Stomach (tissue), 9 donors: Measurements from ENCODE around the gene TBXAS1. TPM values are rescaled to one million over a fixed set of nuclear protein-coding genes. Genes with fewer than 3 reads are reported as not detected.

Experiments used
- DNase-seq, 2 donors: peaks; one replicate each; pipeline versions ENCODE4 v3.0.0 to v3.0.0-alpha.2; 2013 to 2019
- H3K27ac ChIP-seq, 5 donors: fragments of 200-600 bp in 4 of 5; sonication (generic) in 4 of 5; one replicate each; pipeline ENCODE4 v1.5.1; 2013 to 2019; ENCODE audit warnings: mild to moderate bottlenecking in 1 of 5, moderate library complexity in 1 of 5
- H3K27me3 ChIP-seq, 3 donors: fragments of 200-600 bp; sonication (generic); one replicate each; pipeline ENCODE4 v1.5.1; 2017 to 2019; ENCODE audit warnings: mixed run types in 1 of 3
- H3K36me3 ChIP-seq, 4 donors: fragments of 200-600 bp; sonication (generic); 1 replicate in 3 of 4; 2 replicates in 1 of 4; pipeline ENCODE4 v1.5.1; 2016 to 2019
- H3K4me1 ChIP-seq, 4 donors: fragments of 200-600 bp; sonication (generic); one replicate each; pipeline ENCODE4 v1.5.1; 2016 to 2019
- H3K4me3 ChIP-seq, 4 donors: fragments of 200-600 bp; sonication (generic) in 3 of 4; one replicate each; pipeline ENCODE4 v1.5.1; 2016 to 2019; ENCODE audit warnings: mild to moderate bottlenecking in 1 of 4
- H3K9me3 ChIP-seq, 4 donors: fragments of 200-600 bp; sonication (generic); one replicate each; pipeline ENCODE4 v1.5.1; 2016 to 2019
- EP300 ChIP-seq: sonication (generic); formaldehyde crosslinking; IDR thresholded peaks from one replicate; pipeline ENCODE4 v1.6.1; 2017; ENCODE audit warnings: antibody characterized with exemption
- POLR2A ChIP-seq, 4 donors: fragments of 450-650 bp; IDR thresholded peaks; one replicate each; pipeline ENCODE4 v1.6.1; 2016; ENCODE audit warnings: antibody characterized with exemption in 4 of 4, control low read depth in 2 of 4, mild to moderate bottlenecking in 1 of 4, moderate library complexity in 1 of 4
- POLR2AphosphoS5 ChIP-seq, 3 donors: sonication (generic); formaldehyde crosslinking; IDR thresholded peaks; one replicate each; pipeline ENCODE4 v1.6.1; 2016; ENCODE audit warnings: antibody characterized with exemption in 3 of 3
- WGBS, 5 donors: extraction: QIAGEN DNeasy Blood & Tissue Kit in 3 of 5; methylation state at CpG; one replicate each; pipeline versions ENCODE4 v1.1.5 to v1.1.7; 2013 to 2018; 5-methylcytosine and 5-hydroxymethylcytosine counted together
- intact Hi-C: fragments of 100-400 bp; cut with DNase I; formaldehyde crosslinking; loops from one replicate; pipeline ENCODE4 v1.15.1; 2023; ENCODE audit warnings: low total_unique reads
- polyA plus RNA-seq, 3 donors: library from polyadenylated mRNA; stranded (reverse); fragments of 200-250 nt; gene quantifications; one replicate each; pipeline ENCODE4 v1.2.3, GENCODE V29; 2013
- total RNA-seq, 5 donors: library from RNA; depleted of rRNA; stranded (reverse); fragments of >200 nt; gene quantifications; one replicate each; pipeline versions ENCODE4 v1.1.0 to v1.2.3, GENCODE V29; 2014 to 2016
- TF ChIP-seq, protein P1 (sequence below), 7 experiments: fragments of 450-650 bp in 4 of 7; fragments of 200-600 bp in 3 of 7; sonication (generic) in 3 of 7; IDR thresholded peaks; one replicate each; pipeline ENCODE4 v1.5.1; 2016 to 2019; ENCODE audit warnings: antibody characterized with exemption in 7 of 7, control low read depth in 2 of 7, mild to moderate bottlenecking in 1 of 7
- donor health status: healthy with polysubstance abuse.
- donor health status: Bipolar disorder and iron deficiency.
- donor health status: healthy.

Gene TBXAS1
- total and polyA plus RNA-seq, 8 donors = 1.4 to 92.8 (median 15.1) TPM

DNA sequence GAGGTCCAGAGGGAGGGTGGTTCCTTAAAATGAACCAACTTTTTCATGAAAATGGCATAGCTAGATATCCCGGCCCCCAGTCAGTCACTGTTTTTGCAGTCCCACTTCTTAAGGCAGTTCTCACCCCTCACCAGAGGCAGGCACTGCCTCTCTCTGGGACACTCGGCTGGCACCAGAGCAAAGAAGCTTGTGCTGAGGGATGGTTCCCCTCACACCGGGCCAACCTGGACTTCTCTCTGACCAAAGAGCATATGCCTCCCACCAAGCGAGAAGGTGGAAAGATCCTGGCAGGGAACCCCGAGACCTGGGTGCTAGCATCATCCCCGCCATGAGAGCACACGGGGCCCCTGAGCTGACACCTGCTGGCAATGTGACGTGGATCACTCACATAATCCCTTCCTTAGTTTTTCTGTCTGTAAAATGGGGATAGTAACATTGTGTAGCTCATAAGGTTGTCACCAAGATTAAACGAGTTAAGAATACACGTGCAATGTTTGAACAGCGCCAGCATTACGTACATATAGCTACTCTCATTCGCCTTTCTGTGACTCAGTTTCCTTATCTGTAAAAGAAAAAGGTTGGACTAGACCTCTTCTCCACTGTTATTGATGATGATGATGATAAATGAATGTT, 145.2 kb downstream of the TBXAS1 start:
- Histone ChIP-seq H3K36me3 (peaks cover 0 to 11% (median 0%) of the 10 kb centered on the region in 4 donors), H3K4me1 (no peaks in the 10 kb centered on the region), H3K27ac (no peak overlapping the region), H3K27me3 (no peaks in the 10 kb centered on the region), H3K4me3 (no peak overlapping the region), H3K9me3 (no peaks in the 10 kb centered on the region)
- DNase-seq = no peak
- TF ChIP-seq POLR2AphosphoS5 (IDR thresholded peaks at IDR 0.05) (no peak), POLR2A (IDR thresholded peaks at IDR 0.05) (no peak), EP300 (no peak)
- TF ChIP-seq, protein P1, sequence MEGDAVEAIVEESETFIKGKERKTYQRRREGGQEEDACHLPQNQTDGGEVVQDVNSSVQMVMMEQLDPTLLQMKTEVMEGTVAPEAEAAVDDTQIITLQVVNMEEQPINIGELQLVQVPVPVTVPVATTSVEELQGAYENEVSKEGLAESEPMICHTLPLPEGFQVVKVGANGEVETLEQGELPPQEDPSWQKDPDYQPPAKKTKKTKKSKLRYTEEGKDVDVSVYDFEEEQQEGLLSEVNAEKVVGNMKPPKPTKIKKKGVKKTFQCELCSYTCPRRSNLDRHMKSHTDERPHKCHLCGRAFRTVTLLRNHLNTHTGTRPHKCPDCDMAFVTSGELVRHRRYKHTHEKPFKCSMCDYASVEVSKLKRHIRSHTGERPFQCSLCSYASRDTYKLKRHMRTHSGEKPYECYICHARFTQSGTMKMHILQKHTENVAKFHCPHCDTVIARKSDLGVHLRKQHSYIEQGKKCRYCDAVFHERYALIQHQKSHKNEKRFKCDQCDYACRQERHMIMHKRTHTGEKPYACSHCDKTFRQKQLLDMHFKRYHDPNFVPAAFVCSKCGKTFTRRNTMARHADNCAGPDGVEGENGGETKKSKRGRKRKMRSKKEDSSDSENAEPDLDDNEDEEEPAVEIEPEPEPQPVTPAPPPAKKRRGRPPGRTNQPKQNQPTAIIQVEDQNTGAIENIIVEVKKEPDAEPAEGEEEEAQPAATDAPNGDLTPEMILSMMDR (IDR thresholded peaks at IDR 0.05) = no peak
- intact Hi-C loops = no loop called here
- 89 to 93% (median 92%) methylated on average over 12 to 13 of the region's 13 CpGs for WGBS, 5 donors

DNA sequence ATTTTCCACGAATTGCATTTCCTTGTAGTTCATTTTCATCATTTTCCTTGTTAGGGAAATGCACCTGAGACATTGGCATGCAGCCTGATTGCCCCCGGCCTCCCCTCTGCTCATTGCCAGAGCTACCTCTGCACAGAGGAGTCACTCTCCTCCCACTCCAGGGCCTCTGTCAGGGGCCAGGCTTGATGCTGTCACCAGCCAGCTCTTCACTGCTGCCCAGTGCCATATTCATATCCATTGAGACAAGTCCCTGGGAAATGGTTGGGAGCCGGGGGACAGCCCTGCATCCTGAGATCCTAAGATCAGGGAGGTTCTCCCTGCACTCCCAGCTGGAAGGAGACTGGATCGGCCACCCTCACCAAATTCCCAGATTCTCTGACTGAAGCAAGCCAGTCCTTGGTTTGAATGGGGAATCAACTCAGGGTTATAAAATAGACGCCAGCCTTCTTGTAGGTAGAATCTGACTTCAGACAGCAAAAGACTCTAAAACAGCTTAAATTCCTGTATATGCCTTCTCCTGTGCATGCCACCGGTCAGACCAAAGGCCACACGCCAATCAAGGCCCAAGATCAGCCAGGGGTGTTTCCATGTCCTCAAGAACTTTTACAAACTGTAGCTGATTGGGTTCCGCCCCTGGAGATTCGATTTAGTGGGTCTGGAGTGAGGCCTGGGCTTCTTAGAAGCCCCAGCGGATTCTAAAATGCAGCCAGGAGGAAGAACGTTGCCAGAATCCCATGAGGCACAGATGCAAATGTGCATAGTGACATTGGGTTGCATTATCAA, 147.2 kb downstream of the TBXAS1 start:
- WGBS, 5 donors = 87 to 93% (median 89%) methylated on average over 10 to 11 of the region's 11 CpGs
- Histone ChIP-seq H3K27ac (no peak overlapping the region), H3K4me3 (no peak overlapping the region), H3K9me3 (no peaks in the 10 kb centered on the region), H3K36me3 (peaks cover 0 to 5% (median 0%) of the 10 kb centered on the region in 4 donors), H3K27me3 (no peaks in the 10 kb centered on the region), H3K4me1 (peaks cover 0 to 11% (median 0%) of the 10 kb centered on the region in 4 donors)
- DNase-seq = no peak
- TF ChIP-seq POLR2A (IDR thresholded peaks at IDR 0.05) = no peak
- no peak for TF ChIP-seq EP300
- no peak for TF ChIP-seq POLR2AphosphoS5 (IDR thresholded peaks at IDR 0.05)
- TF ChIP-seq, protein P1 (IDR thresholded peaks at IDR 0.05) = no peak
- intact Hi-C loops = no loop called here

DNA sequence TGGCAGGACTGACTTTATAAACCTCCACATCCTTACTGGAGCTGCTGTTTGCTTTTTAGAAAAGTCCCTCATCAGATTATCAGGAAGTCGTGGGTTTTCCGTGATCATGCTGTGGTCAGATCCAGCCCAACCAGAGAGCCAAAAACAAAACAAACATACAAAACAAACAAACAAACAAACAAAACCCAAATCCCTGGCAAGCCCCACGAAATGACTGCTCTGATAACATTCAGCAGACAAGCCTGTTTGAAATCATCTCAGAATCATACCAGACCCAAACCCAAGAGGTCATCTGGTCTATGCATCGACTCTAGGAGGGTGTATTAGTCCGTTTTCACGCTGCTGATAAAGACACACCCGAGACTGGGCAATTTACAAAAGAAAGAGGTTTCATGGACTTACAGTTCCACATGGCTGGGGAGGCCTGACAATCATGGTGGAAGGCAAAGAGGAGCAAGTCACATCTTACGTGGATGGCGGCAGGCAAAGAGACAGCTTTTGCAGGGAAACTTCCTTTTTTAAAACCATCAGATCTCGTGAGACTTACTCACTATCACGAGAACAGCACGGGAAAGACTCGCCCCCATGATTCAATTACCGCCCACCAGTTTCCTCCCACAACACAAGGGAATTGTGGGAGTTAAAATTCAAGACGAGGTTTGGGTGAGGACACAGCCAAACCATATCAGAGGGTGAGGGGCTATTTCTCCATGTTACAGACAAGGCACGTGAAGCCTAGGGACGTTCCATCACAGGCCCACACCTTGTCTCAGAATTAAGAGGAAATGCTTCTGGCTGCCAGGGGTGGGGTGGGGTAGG, 148.0 kb downstream of the TBXAS1 start:
- Histone ChIP-seq H3K27ac (no peak overlapping the region), H3K4me1 (peaks cover 0 to 11% (median 0%) of the 10 kb centered on the region in 4 donors), H3K4me3 (no peak overlapping the region), H3K36me3 (no peaks in the 10 kb centered on the region), H3K27me3 (no peaks in the 10 kb centered on the region), H3K9me3 (no peaks in the 10 kb centered on the region)
- DNase-seq = no peak
- WGBS, 5 donors = 77 to 82% (median 81%) methylated on average over 17 of the region's 17 CpGs
- intact Hi-C loops = no loop called here
- TF ChIP-seq POLR2A (IDR thresholded peaks at IDR 0.05) (no peak), POLR2AphosphoS5 (IDR thresholded peaks at IDR 0.05) (no peak), EP300 (no peak)
- TF ChIP-seq, protein P1 (IDR thresholded peaks at IDR 0.05) = no peak

DNA sequence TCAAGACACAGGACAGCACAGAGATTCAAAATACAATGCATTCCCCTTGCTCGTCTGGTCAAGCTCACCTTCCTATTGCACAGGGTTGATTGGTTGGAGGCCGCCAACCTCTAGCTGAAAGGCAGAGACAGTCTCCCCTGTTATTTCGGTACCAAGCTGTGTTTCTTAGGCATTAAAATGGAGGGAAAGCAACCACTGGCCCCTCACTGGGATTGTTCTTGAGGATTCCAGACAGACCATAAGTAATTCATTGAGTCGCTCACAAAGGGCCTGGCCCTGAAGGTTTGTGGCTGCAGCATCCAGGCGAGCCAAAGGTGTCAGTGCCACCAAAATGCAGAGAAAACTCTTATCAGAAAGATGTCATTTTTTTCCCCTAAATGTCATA, 152.4 kb downstream of the TBXAS1 start:
- DNase-seq = no peak
- Histone ChIP-seq H3K4me3 (no peak overlapping the region), H3K27ac (no peak overlapping the region), H3K36me3 (no peaks in the 10 kb centered on the region), H3K9me3 (no peaks in the 10 kb centered on the region), H3K27me3 (no peaks in the 10 kb centered on the region), H3K4me1 (peaks cover 0 to 11% (median 0%) of the 10 kb centered on the region in 4 donors)
- 91 to 98% (median 96%) methylated on average over 5 of the region's 5 CpGs for WGBS, 5 donors
- intact Hi-C loops = no loop called here
- TF ChIP-seq, protein P1 (IDR thresholded peaks at IDR 0.05) = no peak
- no peak for TF ChIP-seq EP300
- TF ChIP-seq POLR2A (IDR thresholded peaks at IDR 0.05) = no peak
- no peak for TF ChIP-seq POLR2AphosphoS5 (IDR thresholded peaks at IDR 0.05)
